ENCODE data around the gene PTPN18. TPM values are rescaled to one million over a fixed set of nuclear protein-coding genes. Genes with fewer than 3 reads are reported as not detected.

PTPN18 gene
- total RNA-seq = 10 to 100 TPM; 42.1 to 44.9 TPM

GRCh38 chr2:130355578-130356431 is at the start of gene PTPN18:
Gene PTPN18 (plus strand): TSS chr2:130356056. CDS start chr2:130356108, 52 bp downstream.
- H3K4me1 Mint-ChIP-seq (ENCODE audit: low read depth) = peaks cover 12% of the 10 kb centered on the region
- H3K4me3 Mint-ChIP-seq = peak within 1 kb of the TSS; percentile 75
- DNase-seq = peak; percentile 73
- no peak within 1 kb of the TSS for H3K27ac Mint-ChIP-seq
- H3K9me3 Mint-ChIP-seq = no peaks in the 10 kb centered on the region
- H3K36me3 Mint-ChIP-seq = no peaks in the 10 kb centered on the region
- intact Hi-C loops (cut with micrococcal nuclease) = loop anchor here (1.0 kb wide), 2 partner anchors 14 to 15 kb away; partner anchors contain the start of gene IMP4
- ChIA-PET POLR2A (interaction anchor here (0.6 to 2.0 kb wide), 3 partner anchors 13 to 15 kb away, joined by 3 to 7 read pairs (median 6); partner anchors contain the start of gene IMP4), CTCF (interaction anchor here (1.0 to 1.8 kb wide), 3 partner anchors 14 to 30 kb away, joined by 3 to 9 read pairs (median 7); partner anchors contain the start of gene IMP4)
- H3K27me3 Mint-ChIP-seq = no peaks in the 10 kb centered on the region

- ChIA-PET POLR2A (no interaction called here), CTCF (no interaction called here)
- Mint-ChIP-seq H3K36me3 (no peaks in the 10 kb centered on the region), H3K27ac (no peak overlapping the region), H3K9me3 (no peaks in the 10 kb centered on the region), H3K4me1 (ENCODE audit: low read depth) (no peaks in the 10 kb centered on the region), H3K27me3 (no peaks in the 10 kb centered on the region), H3K4me3 (no peak overlapping the region)
- DNase-seq = no peak
- intact Hi-C loops (cut with micrococcal nuclease) = no loop called here
Measured at GRCh38 chr2:130307850-130308249, 48.0 kb upstream of the PTPN18 start.

GRCh38 chr2:130310881-130311280 is 45.0 kb upstream of the PTPN18 start:
- CTCF ChIA-PET = no interaction called here
- no peaks in the 10 kb centered on the region for H3K4me1 Mint-ChIP-seq (ENCODE audit: low read depth)
- DNase-seq = no peak

GRCh38 chr2:130313812-130314334 is 42.0 kb upstream of the PTPN18 start:
- CTCF ChIA-PET = no interaction called here
- no peaks in the 10 kb centered on the region for H3K36me3 Mint-ChIP-seq
- no peaks in the 10 kb centered on the region for H3K9me3 Mint-ChIP-seq
- no peak overlapping the region for H3K4me3 Mint-ChIP-seq
- no peak overlapping the region for H3K27ac Mint-ChIP-seq
- no peaks in the 10 kb centered on the region for H3K4me1 Mint-ChIP-seq (ENCODE audit: low read depth)
- no peak for DNase-seq
- intact Hi-C loops (cut with micrococcal nuclease) = no loop called here
- no peaks in the 10 kb centered on the region for H3K27me3 Mint-ChIP-seq
- POLR2A ChIA-PET = no interaction called here

More at GRCh38 chr2:130310881-130311280, 45.0 kb upstream of the PTPN18 start:
- H3K9me3 Mint-ChIP-seq = no peaks in the 10 kb centered on the region
- intact Hi-C loops (cut with micrococcal nuclease) = no loop called here
- no peaks in the 10 kb centered on the region for H3K27me3 Mint-ChIP-seq
- no peak overlapping the region for H3K27ac Mint-ChIP-seq
- POLR2A ChIA-PET = no interaction called here
- H3K4me3 Mint-ChIP-seq = no peak overlapping the region
- H3K36me3 Mint-ChIP-seq = no peaks in the 10 kb centered on the region

GRCh38 chr2:130314377-130314776 is 41.5 kb upstream of the PTPN18 start:
- intact Hi-C loops (cut with micrococcal nuclease) = no loop called here
- H3K4me3 Mint-ChIP-seq = no peak overlapping the region
- no peak for DNase-seq
- ChIA-PET POLR2A (no interaction called here), CTCF (no interaction called here)
- H3K4me1 Mint-ChIP-seq (ENCODE audit: low read depth) = no peaks in the 10 kb centered on the region
- H3K36me3 Mint-ChIP-seq = no peaks in the 10 kb centered on the region
- peaks cover under 1% of the 10 kb centered on the region for H3K27me3 Mint-ChIP-seq
- no peaks in the 10 kb centered on the region for H3K9me3 Mint-ChIP-seq
- no peak overlapping the region for H3K27ac Mint-ChIP-seq

- Mint-ChIP-seq H3K4me1 (ENCODE audit: low read depth) (no peaks in the 10 kb centered on the region), H3K4me3 (no peak overlapping the region), H3K9me3 (no peaks in the 10 kb centered on the region), H3K27me3 (peaks cover 5% of the 10 kb centered on the region), H3K27ac (no peak overlapping the region), H3K36me3 (no peaks in the 10 kb centered on the region)
- ChIA-PET CTCF (interaction anchor here (2.1 kb wide), 1 partner anchor 16 kb away, joined by 6 read pairs; no protein-coding TSS in a partner anchor), POLR2A (no interaction called here)
- DNase-seq = no peak
- intact Hi-C loops (cut with micrococcal nuclease) = no loop called here
Measured at GRCh38 chr2:130316596-130316995, 39.3 kb upstream of the PTPN18 start.

GRCh38 chr2:130318906-130319305 is 37.0 kb upstream of the PTPN18 start:
- POLR2A ChIA-PET = no interaction called here
- no peaks in the 10 kb centered on the region for H3K4me1 Mint-ChIP-seq (ENCODE audit: low read depth)

GRCh38 chr2:130319536-130319935 is 36.3 kb upstream of the PTPN18 start:
- H3K4me1 Mint-ChIP-seq (ENCODE audit: low read depth) = no peaks in the 10 kb centered on the region
- POLR2A ChIA-PET = no interaction called here
- H3K4me3 Mint-ChIP-seq = no peak overlapping the region
- H3K9me3 Mint-ChIP-seq = no peaks in the 10 kb centered on the region
- CTCF ChIA-PET = interaction anchor here (0.5 kb wide), 1 partner anchor 73 kb away, joined by 3 read pairs; no protein-coding TSS in a partner anchor
- no peak for DNase-seq
- H3K36me3 Mint-ChIP-seq = no peaks in the 10 kb centered on the region
- intact Hi-C loops (cut with micrococcal nuclease) = no loop called here
- H3K27ac Mint-ChIP-seq = no peak overlapping the region
- peaks cover 15% of the 10 kb centered on the region for H3K27me3 Mint-ChIP-seq

More at GRCh38 chr2:130318906-130319305, 37.0 kb upstream of the PTPN18 start:
- no peak for DNase-seq
- Mint-ChIP-seq H3K36me3 (no peaks in the 10 kb centered on the region), H3K27me3 (peaks cover 11% of the 10 kb centered on the region), H3K27ac (no peak overlapping the region), H3K4me3 (no peak overlapping the region), H3K9me3 (no peaks in the 10 kb centered on the region)
- intact Hi-C loops (cut with micrococcal nuclease) = no loop called here
- CTCF ChIA-PET = no interaction called here

- DNase-seq = no peak
- CTCF ChIA-PET = no interaction called here
- Mint-ChIP-seq H3K4me1 (ENCODE audit: low read depth) (peaks cover 6% of the 10 kb centered on the region), H3K9me3 (no peaks in the 10 kb centered on the region), H3K27ac (no peak overlapping the region), H3K4me3 (no peak overlapping the region), H3K36me3 (no peaks in the 10 kb centered on the region), H3K27me3 (peaks cover 34% of the 10 kb centered on the region)
- POLR2A ChIA-PET = no interaction called here
- intact Hi-C loops (cut with micrococcal nuclease) = no loop called here
Measured at GRCh38 chr2:130327703-130328527, 27.9 kb upstream of the PTPN18 start.

GRCh38 chr2:130328710-130329109 is 27.1 kb upstream of the PTPN18 start:
- POLR2A ChIA-PET = no interaction called here
- Mint-ChIP-seq H3K27ac (no peak overlapping the region), H3K36me3 (no peaks in the 10 kb centered on the region), H3K27me3 (peaks cover 31% of the 10 kb centered on the region), H3K9me3 (no peaks in the 10 kb centered on the region), H3K4me1 (ENCODE audit: low read depth) (peaks cover 6% of the 10 kb centered on the region), H3K4me3 (no peak overlapping the region)
- CTCF ChIA-PET = no interaction called here
- DNase-seq = no peak
- intact Hi-C loops (cut with micrococcal nuclease) = no loop called here

GRCh38 chr2:130332271-130333073 is 23.4 kb upstream of the PTPN18 start:
- POLR2A ChIA-PET = interaction anchor here (2.2 kb wide), 1 partner anchor 10 kb away, joined by 17 read pairs; the partner anchor contains the start of gene IMP4
- H3K4me3 Mint-ChIP-seq = no peak overlapping the region
- H3K27me3 Mint-ChIP-seq = peaks cover 14% of the 10 kb centered on the region
- CTCF ChIA-PET = interaction anchor here (0.8 to 3.9 kb wide), 8 partner anchors 9 to 177 kb away, joined by 3 to 41 read pairs (median 6); partner anchors contain the start of genes IMP4, MZT2B and SMPD4
- DNase-seq = peak; percentile 81
- intact Hi-C loops (cut with micrococcal nuclease) = loop anchor here (2.0 kb wide), 2 partner anchors 150 to 410 kb away; partner anchors contain the start of gene MZT2B
- H3K27ac Mint-ChIP-seq = no peak overlapping the region
- H3K4me1 Mint-ChIP-seq (ENCODE audit: low read depth) = peaks cover 10% of the 10 kb centered on the region
- H3K9me3 Mint-ChIP-seq = no peaks in the 10 kb centered on the region
- H3K36me3 Mint-ChIP-seq = peaks cover 2% of the 10 kb centered on the region

Data from activated CD4-positive, alpha-beta memory T cell treated with anti-CD3 and anti-CD28 coated beads for 36 hours (primary cell).